ENCODE measurements around the gene GSN. TPM values are rescaled to one million over a fixed set of nuclear protein-coding genes. Genes with fewer than 3 reads are reported as not detected.

The GSN gene
- total and polyA plus RNA-seq, 7 donors = 140 to 490 (median 210) TPM

DNA sequence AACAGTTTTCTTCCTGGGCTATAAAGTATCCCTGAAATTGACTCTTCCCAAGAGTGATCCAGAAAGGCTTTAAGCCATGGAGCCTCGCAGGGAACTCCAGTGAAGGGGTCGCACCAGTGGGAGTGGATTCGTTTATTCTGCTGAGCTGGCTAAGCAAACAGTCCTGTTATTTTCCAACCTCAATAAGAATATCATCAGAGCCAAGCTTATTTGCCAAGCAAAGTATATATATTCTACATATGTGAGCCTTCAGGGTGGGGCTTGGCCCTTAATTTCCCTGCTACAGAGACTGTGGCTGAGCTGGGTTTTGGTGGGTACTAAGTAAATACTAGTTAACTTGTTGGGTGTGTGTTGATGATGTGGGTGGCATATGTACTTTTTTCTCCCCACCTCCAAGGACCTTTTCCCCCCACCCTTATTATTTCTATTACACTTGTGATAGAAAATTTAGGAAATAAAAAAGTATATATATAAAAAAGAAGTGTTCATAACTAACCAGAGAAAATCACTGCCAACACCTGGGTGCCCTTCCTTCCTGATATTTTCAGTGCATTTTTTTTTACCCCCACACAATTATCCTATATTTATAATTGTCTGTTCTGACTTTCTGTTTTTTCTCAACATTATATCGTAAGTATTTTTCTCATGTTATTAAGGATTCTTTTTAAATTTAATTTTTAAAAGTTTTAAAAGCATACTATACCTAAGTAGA, 5.3 kb downstream of the GSN start:
- Histone ChIP-seq H3K27ac (peak overlapping the region; percentile 73), H3K27me3 (ENCODE audit: insufficient read depth in 3 of 3, low read length in 2 of 3) (no peaks in the 10 kb centered on the region), H3K4me3 (no peak overlapping the region), H3K9me3 (no peaks in the 10 kb centered on the region), H3K36me3 (ENCODE audit: insufficient read depth in 1 of 2, low read depth in 1 of 2) (no peaks in the 10 kb centered on the region), H3K4me1 (peaks cover 49% of the 10 kb centered on the region)
- intact Hi-C loops (cut with DNase I) = no loop called here
- TF ChIP-seq, protein P1, sequence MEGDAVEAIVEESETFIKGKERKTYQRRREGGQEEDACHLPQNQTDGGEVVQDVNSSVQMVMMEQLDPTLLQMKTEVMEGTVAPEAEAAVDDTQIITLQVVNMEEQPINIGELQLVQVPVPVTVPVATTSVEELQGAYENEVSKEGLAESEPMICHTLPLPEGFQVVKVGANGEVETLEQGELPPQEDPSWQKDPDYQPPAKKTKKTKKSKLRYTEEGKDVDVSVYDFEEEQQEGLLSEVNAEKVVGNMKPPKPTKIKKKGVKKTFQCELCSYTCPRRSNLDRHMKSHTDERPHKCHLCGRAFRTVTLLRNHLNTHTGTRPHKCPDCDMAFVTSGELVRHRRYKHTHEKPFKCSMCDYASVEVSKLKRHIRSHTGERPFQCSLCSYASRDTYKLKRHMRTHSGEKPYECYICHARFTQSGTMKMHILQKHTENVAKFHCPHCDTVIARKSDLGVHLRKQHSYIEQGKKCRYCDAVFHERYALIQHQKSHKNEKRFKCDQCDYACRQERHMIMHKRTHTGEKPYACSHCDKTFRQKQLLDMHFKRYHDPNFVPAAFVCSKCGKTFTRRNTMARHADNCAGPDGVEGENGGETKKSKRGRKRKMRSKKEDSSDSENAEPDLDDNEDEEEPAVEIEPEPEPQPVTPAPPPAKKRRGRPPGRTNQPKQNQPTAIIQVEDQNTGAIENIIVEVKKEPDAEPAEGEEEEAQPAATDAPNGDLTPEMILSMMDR (IDR thresholded peaks at IDR 0.05) = no peak
- 74 to 86% (median 79%) methylated on average over 4 of the region's 4 CpGs for WGBS, 3 donors
- ATAC-seq (no peak), DNase-seq (no peak)

DNA sequence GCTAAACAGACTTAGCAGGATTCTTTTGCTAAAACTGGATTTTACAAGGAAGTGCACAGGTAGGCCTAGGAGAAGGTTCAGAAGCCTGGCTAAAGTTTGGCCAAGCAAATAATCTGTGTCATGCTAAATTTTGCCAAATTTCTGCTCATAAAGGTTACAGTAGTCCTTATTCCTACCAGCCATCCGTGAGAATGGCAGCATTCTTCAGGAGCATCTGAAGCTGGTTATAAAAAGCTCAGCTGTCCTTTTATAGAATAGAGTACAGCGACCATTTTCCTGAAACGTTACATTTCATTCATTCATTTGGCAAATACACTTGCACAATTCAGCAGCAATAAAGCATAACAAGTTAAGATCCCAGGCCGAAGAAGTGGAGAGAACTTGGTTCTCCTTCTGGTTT, 6.9 kb downstream of the GSN start:
- intact Hi-C loops (cut with DNase I) = no loop called here
- TF ChIP-seq, protein P1 (IDR thresholded peaks at IDR 0.05) = no peak
- Histone ChIP-seq H3K27me3 (ENCODE audit: insufficient read depth in 3 of 3, low read length in 2 of 3) (no peaks in the 10 kb centered on the region), H3K4me1 (peaks cover 53% of the 10 kb centered on the region), H3K4me3 (no peak overlapping the region), H3K9me3 (no peaks in the 10 kb centered on the region), H3K27ac (no peak overlapping the region), H3K36me3 (ENCODE audit: insufficient read depth in 1 of 2, low read depth in 1 of 2) (no peaks in the 10 kb centered on the region)
- WGBS, 3 donors = 72 to 80% (median 77%) methylated on average over 4 of the region's 4 CpGs
- ATAC-seq (no peak), DNase-seq (no peak)

DNA sequence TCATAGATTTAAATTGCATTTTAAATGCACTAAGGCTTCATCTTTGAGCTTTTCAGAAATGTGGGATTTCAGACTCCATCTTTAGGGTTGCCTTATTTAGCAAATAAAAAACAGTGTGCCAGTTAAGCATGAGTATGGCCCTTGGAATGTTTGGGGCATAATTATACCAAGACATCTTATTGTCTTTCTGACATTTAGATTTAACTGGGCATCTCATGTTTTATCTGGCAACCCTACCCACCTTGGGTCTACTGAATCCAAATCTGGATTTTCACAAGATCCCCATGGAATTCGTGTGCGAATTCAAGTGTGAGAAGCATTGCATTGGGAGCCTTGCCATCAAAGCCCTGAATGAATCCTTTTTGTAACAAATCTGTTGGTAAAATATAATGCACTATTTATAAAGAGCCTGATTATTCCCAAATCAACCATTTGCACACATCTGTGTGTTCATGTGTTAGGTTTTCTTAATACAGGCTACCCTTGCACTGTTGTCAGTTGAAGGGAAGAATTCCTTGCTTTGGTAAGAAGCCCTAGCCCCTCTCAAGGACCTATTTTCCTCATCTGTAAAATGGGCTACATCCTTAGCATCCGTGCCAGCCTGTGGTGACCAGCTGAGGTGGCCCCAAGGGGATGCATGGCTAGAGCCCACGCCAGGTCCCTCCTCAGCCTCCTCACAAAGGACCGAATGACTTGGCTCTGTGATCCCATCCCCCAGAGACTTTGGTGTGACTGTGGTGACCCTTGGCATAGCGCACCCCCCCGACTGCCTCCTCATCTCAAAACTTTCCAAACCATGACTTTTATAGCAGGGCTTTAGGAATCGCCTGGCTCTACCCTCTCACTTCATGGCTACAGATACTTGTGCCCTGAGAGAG, 8.1 kb downstream of the GSN start:
- H3K27ac ChIP-seq = no peak overlapping the region
- no peak overlapping the region for H3K4me3 ChIP-seq
- no peaks in the 10 kb centered on the region for H3K36me3 ChIP-seq (ENCODE audit: insufficient read depth in 1 of 2, low read depth in 1 of 2)
- DNase-seq (no peak), ATAC-seq (no peak)
- no peaks in the 10 kb centered on the region for H3K9me3 ChIP-seq
- H3K27me3 ChIP-seq (ENCODE audit: insufficient read depth in 3 of 3, low read length in 2 of 3) = no peaks in the 10 kb centered on the region
- H3K4me1 ChIP-seq = peaks cover 56% of the 10 kb centered on the region
- TF ChIP-seq, protein P1 (IDR thresholded peaks at IDR 0.05) = no peak
- intact Hi-C loops (cut with DNase I) = no loop called here
- 57 to 76% (median 58%) methylated on average over 7 to 8 of the region's 8 CpGs for whole genome bisulfite sequencing, 3 donors

DNA sequence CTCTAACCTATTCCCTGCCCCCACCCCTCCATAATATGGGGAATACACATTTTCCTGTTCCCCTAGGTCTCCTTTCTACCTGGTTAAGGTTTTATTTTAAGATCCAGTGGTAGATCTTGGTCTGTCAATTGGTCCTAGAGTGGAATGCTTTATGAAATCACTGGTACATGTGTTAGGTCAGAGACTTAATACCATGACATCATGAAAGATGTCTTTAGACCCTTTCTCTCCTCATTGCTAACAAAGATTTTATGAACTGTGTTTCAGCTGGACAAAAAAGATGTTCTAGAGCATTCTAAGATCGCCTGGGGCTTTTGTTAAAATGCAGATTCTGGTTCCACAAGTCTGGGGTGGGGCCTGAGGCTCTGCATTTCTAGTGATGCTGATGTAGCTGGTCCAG, 9.1 kb downstream of the GSN start:
- intact Hi-C loops (cut with DNase I) = no loop called here
- WGBS, 3 donors = 96 to 100% (median 98%) methylated on average over 1 of the region's 1 CpG
- peaks cover 56% of the 10 kb centered on the region for H3K4me1 ChIP-seq
- no peaks in the 10 kb centered on the region for H3K9me3 ChIP-seq
- H3K27ac ChIP-seq = no peak overlapping the region
- H3K4me3 ChIP-seq = no peak overlapping the region
- no peaks in the 10 kb centered on the region for H3K36me3 ChIP-seq (ENCODE audit: insufficient read depth in 1 of 2, low read depth in 1 of 2)
- no peak for ATAC-seq
- no peaks in the 10 kb centered on the region for H3K27me3 ChIP-seq (ENCODE audit: insufficient read depth in 3 of 3, low read length in 2 of 3)
- no peak for DNase-seq
- TF ChIP-seq, protein P1 (IDR thresholded peaks at IDR 0.05) = no peak
